ENCODE results near the gene TP53I3. TPM values are rescaled to one million over a fixed set of nuclear protein-coding genes. Genes with fewer than 3 reads are reported as not detected.
"Not testable (repeated sequence)": the region's sequence is repeated elsewhere in the genome, so short reads cannot be mapped to it uniquely, and the experiment has no call there.

TP53I3 gene
- total RNA-seq, 2 donors from 2014 or later: 16.2 to 26.2 TPM

DNA sequence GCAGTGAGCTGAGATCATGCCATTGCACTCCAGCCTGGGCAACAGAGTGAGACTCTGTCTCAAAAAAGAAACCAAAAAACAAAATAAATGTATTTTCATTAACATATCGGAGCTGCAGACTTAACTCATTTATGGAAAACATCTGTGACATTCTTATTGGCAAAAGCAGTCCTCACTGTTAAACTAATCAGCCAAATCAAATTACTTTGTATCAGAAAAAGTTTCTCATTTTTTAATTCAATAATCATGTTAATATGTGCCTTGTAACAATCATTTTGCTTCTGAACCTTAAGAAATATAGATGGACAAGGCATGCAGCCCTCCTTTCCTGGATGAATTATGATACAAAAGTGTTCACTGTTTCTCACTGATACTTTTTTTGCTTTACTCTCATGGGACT, 18.0 kb upstream of the TP53I3 start:
- 92% methylated on average over 1 of the region's 1 CpG for WGBS
- Histone ChIP-seq H3K4me1 (replicated peaks) (no peaks in the 10 kb centered on the region), H3K27me3 (replicated peaks; ENCODE audit: insufficient read depth) (no peaks in the 10 kb centered on the region), H3K27ac (no peak overlapping the region), H3K4me3 (no peak overlapping the region), H3K36me3 (no peaks in the 10 kb centered on the region), H3K9me3 (no peaks in the 10 kb centered on the region)
- DNase-seq (ENCODE audit: low spot score): no peak
- intact Hi-C loops (cut with DNase I): no loop called here
- no peak for TF ChIP-seq POLR2A (IDR thresholded peaks at IDR 0.05)
- no peak for TF ChIP-seq POLR2AphosphoS5 (IDR thresholded peaks at IDR 0.05)
- TF ChIP-seq, protein P1, sequence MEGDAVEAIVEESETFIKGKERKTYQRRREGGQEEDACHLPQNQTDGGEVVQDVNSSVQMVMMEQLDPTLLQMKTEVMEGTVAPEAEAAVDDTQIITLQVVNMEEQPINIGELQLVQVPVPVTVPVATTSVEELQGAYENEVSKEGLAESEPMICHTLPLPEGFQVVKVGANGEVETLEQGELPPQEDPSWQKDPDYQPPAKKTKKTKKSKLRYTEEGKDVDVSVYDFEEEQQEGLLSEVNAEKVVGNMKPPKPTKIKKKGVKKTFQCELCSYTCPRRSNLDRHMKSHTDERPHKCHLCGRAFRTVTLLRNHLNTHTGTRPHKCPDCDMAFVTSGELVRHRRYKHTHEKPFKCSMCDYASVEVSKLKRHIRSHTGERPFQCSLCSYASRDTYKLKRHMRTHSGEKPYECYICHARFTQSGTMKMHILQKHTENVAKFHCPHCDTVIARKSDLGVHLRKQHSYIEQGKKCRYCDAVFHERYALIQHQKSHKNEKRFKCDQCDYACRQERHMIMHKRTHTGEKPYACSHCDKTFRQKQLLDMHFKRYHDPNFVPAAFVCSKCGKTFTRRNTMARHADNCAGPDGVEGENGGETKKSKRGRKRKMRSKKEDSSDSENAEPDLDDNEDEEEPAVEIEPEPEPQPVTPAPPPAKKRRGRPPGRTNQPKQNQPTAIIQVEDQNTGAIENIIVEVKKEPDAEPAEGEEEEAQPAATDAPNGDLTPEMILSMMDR (IDR thresholded peaks at IDR 0.05): no peak

DNA sequence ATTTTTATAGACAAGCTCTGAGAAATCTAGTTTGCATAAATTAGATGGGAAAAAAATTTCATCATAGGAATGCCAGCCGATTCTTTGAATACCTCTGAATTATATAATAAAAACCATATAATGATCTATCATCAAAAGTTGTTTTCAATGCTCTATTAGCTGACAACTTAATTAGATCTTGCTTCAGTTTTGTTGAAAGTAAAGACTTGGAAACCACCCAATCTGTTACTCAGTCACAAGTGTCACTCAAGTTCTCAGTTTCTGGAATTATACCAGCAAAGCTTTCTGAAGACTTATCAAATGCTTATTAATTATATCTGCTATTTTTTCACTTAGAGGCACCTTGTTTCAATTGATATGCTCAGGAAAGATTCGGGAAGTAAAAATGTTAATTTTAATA, 17.4 kb upstream of the TP53I3 start:
- no peak overlapping the region for H3K4me3 ChIP-seq
- no peaks in the 10 kb centered on the region for H3K27me3 ChIP-seq (replicated peaks; ENCODE audit: insufficient read depth)
- no peaks in the 10 kb centered on the region for H3K4me1 ChIP-seq (replicated peaks)
- DNase-seq (ENCODE audit: low spot score): no peak
- H3K36me3 ChIP-seq: no peaks in the 10 kb centered on the region
- H3K9me3 ChIP-seq: no peaks in the 10 kb centered on the region
- intact Hi-C loops (cut with DNase I): no loop called here
- 95% methylated on average over 2 of the region's 2 CpGs for WGBS
- TF ChIP-seq POLR2A (IDR thresholded peaks at IDR 0.05): no peak
- no peak for TF ChIP-seq POLR2AphosphoS5 (IDR thresholded peaks at IDR 0.05)
- TF ChIP-seq, protein P1 (IDR thresholded peaks at IDR 0.05): no peak
- H3K27ac ChIP-seq: no peak overlapping the region

DNA sequence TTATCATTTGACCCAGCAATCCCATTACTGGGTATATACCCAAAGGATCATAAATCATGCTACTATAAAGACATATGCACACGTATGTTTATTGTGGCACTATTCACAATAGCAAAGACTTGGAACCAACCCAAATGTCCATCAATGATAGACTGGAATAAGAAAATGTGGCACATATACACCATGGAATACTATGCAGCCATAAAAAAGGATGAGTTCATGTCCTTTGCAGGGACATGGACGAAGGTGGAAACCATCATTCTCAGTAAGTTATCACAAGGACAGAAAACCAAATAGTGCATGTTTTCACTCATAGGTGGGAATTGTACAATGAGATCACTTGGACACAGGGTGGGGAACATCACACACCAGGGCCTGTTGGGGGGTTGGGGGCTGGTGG, 16.1 kb upstream of the TP53I3 start:
- H3K4me3 ChIP-seq; H3K27ac ChIP-seq; H3K27me3 ChIP-seq (replicated peaks; ENCODE audit: insufficient read depth); DNase-seq (ENCODE audit: low spot score); H3K36me3 ChIP-seq; H3K4me1 ChIP-seq (replicated peaks); intact Hi-C loops (cut with DNase I); H3K9me3 ChIP-seq: not testable (repeated sequence)
- 95% methylated on average over 2 of the region's 2 CpGs for WGBS

GRCh38 chr2:24095171-24095677, 10.6 kb upstream of the TP53I3 start:
- H3K4me3 ChIP-seq; H3K27ac ChIP-seq; H3K27me3 ChIP-seq (replicated peaks; ENCODE audit: insufficient read depth); intact Hi-C loops (cut with DNase I); DNase-seq (ENCODE audit: low spot score); H3K9me3 ChIP-seq; H3K4me1 ChIP-seq (replicated peaks); H3K36me3 ChIP-seq: not testable (repeated sequence)
- 75% methylated on average over 17 of the region's 17 CpGs for WGBS

DNA sequence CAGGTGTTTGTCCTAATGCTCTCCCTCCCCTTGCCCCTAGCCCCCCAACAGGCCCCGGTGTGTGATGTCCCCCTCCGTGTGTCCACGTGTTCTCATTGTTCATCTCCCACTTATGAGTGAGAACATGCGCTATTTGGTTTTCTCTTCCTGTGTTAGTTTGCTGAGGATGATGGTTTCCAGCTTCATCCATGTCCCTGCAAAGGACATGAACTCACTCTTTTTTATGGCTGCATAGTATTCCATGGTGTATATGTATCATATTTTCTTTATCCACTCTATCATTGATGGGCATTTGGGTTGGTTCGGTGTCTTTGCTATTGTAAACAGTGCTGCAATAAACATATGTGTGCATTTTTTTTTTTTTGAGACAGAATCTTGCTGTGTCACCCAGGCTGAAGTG, 8.6 kb upstream of the TP53I3 start:
- DNase-seq (ENCODE audit: low spot score); H3K36me3 ChIP-seq; intact Hi-C loops (cut with DNase I); H3K27me3 ChIP-seq (replicated peaks; ENCODE audit: insufficient read depth); H3K4me1 ChIP-seq (replicated peaks); H3K4me3 ChIP-seq; H3K9me3 ChIP-seq; H3K27ac ChIP-seq: not testable (repeated sequence)
- WGBS: 94% methylated on average over 5 of the region's 5 CpGs

GRCh38 chr2:24088821-24089359, 4.3 kb upstream of the TP53I3 start:
- DNase-seq (ENCODE audit: low spot score): no peak
- H3K27ac ChIP-seq: no peak overlapping the region
- intact Hi-C loops (cut with DNase I): loop anchor here (10.0 kb wide), 1 partner anchor 296 kb away; no protein-coding TSS in a partner anchor
- 92% methylated on average over 2 of the region's 2 CpGs for WGBS
- TF ChIP-seq, protein P1 (IDR thresholded peaks at IDR 0.05): no peak
- no peak for TF ChIP-seq POLR2A (IDR thresholded peaks at IDR 0.05)
- TF ChIP-seq POLR2AphosphoS5 (IDR thresholded peaks at IDR 0.05): no peak
- H3K4me3 ChIP-seq: no peak overlapping the region
- no peaks in the 10 kb centered on the region for H3K9me3 ChIP-seq
- no peaks in the 10 kb centered on the region for H3K36me3 ChIP-seq
- H3K27me3 ChIP-seq (replicated peaks; ENCODE audit: insufficient read depth): no peaks in the 10 kb centered on the region
- no peaks in the 10 kb centered on the region for H3K4me1 ChIP-seq (replicated peaks)

All from prostate gland (tissue), 2 donors.